Activated gamma-delta T cell treated with Interleukin-2 at 50 U/mL for 16 hours (primary cell): ENCODE data around the gene SAMD13.

Experiments
- DNase-seq: peaks from one replicate; pipeline ENCODE4 v3.0.0-alpha.2; 2020

SAMD13 gene

DNA sequence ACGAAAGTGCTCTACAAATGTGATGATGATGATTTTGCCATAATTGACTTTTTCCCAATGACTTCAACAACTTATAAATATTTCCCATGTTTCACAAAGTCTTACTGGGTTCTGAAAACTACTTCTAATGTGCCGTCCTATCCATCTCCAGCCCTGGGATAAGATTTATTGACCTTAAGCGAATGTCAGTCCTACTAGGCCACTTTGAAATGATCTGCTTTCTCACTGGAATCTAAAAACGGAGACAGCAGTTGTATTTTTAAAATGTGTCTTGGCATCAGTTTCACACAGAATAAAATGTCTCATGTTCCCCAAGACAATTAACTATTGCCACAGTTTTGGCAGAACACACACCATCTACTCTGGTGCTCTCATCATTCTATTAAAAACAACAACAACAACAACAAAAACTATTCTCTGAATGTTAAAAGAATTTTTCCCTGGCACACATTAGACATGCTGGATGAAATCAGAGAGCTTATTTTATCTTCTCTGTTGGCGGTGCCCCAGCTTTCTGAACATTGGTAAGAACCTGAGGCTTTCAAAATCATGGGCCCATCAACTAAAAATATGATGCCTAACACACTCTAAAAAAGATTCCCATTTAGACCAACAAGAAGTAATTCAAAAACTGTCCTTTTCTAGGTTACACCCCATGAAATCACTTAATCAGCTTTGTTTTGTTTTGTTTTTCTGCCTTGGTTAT is 73.6 kb downstream of the SAMD13 start:
- DNase-seq = no peak

DNA sequence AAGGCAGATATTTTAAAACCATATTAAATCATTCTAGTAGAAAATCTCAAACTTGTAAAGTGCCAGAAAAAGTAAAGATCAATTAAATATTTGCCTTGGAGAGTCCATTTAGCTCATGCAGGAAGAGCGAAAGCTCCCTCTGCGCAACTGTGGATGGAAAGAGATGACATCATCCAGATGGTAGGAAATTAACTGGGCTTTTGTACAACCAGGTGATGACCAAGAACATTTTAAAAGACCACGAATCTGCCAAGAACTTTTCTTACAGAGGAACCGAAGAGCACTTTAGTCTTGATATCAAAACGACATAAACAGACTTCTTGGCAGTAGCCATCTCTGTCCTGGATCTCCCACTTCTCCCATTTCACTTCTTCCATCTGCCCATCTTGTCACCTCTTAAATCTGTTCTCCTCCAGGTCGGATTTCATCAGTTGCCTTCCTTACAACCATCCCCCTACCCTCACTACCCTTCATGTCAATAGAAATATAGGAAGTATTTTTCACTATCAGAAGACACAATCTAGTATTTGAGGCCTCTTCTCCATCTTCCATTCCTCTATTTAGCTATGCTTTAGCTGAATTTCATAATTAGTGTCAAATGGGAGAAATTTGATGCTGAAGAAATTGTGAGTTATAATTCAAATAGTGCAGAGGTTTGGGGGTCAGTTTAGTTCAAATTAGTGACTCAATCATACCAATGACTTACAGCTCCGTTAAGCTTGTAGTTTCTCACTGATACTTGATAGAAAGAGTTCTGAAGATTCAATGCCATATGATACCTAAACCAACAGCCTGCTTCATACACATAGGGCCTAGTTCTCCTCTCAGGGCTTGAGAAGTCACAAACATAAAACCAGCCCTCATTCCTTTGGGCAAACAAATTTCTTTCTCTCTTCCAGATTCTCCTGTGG is 74.7 kb downstream of the SAMD13 start:
- DNase-seq = no peak

DNA sequence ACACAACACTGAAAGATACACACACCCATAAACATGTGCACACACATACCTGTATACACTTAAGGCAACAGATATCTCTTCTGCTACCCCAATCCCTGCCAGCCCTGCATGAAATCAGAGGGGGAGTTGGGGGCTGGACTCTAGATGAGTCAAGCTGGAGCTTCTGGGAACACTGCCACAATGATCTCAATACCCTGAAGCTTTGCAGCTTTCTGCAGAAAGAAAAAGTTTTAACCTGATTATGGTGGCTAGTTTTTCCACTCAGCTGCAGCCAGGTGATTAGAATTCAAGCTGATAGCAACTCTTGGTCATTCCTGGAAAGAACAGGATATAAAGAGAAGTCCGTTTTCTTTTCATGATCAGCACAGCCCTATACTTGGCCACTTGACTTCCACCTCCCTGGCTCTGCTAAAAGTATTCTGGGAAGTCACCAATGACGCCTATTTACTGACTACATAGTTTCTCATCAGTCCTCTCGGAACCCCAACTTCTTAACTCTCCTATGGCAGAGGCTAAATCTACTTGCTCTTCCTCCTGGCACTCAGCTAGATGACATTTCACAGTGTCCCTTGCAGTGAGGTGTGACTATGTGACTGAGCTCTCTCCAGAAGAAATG is 76.1 kb downstream of the SAMD13 start:
- DNase-seq = no peak

- no peak for DNase-seq
These were observed 77.8 kb downstream of the SAMD13 start for GRCh38 chr1:84379138-84379916.

DNA sequence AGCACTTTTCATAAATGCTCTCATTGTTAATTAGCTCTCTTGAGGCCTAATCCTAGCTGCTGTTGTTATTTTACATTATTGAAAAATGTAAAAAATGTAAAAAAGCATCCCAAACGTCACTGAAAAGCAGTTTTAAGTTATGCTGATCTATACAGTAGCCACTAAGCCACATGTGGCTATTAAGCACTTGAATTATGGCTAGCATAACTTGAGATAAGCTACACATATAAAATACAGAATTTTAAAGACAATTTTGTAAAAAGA is 78.3 kb downstream of the SAMD13 start:
- DNase-seq = no peak

GRCh38 chr1:84382127-84382526 is 80.6 kb downstream of the SAMD13 start:
- no peak for DNase-seq

- no peak for DNase-seq
These were observed 83.8 kb downstream of the SAMD13 start for GRCh38 chr1:84385347-84385746.

DNA sequence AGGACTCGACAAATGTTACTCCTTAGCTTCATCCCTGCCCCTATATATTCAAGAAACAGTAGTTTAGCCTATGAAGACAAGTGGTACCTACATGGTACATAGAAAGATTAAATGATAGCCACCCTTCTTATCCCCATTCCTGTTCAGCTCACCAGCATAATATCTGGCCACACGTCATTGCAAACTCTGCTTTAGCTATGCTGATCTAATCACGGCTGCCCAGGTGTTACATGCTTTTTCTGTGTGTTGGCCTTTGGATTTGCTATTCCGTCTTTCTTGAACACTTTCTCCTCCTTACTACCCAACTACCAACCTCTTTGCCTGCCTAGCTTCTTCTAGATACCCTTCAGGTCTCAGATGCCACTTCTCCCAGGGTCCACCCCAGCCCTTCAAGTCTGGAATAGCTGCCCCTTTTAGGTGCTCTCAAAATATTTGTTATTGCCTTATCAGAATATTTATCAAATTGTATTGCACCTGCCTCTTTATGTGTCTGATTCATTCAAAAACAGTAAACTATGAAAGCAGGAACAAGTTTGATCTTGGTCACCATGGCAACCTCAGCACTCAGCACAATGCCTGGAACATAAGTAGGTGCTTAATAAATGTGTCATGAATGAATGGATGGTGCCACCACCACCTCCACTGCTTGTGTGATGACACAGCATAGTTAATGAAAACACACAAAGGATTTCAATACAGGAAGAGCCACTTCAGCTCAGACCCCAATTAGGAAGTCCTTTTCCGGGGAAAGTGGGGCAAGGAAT is 85.4 kb downstream of the SAMD13 start:
- DNase-seq = no peak

- DNase-seq = no peak
These were observed 86.1 kb downstream of the SAMD13 start for GRCh38 chr1:84387480-84388163.

- no peak for DNase-seq
These were observed 88.7 kb downstream of the SAMD13 start for GRCh38 chr1:84390226-84390625.

GRCh38 chr1:84398175-84399155 is 97.0 kb downstream of the SAMD13 start, which contains the start of gene DNASE2B:
Gene DNASE2B, plus strand, starts transcription at chr1:84398484. Its CDS starts 81 bp downstream, at chr1:84398565.
- DNase-seq = no peak
